ENCODE results near the gene PSMB7. TPM values are rescaled to one million over a fixed set of nuclear protein-coding genes. Genes with fewer than 3 reads are reported as not detected.

PSMB7 gene
- total RNA-seq, 4 donors from 2014 or later, result 74.7 to 181 (median 100) TPM

DNA sequence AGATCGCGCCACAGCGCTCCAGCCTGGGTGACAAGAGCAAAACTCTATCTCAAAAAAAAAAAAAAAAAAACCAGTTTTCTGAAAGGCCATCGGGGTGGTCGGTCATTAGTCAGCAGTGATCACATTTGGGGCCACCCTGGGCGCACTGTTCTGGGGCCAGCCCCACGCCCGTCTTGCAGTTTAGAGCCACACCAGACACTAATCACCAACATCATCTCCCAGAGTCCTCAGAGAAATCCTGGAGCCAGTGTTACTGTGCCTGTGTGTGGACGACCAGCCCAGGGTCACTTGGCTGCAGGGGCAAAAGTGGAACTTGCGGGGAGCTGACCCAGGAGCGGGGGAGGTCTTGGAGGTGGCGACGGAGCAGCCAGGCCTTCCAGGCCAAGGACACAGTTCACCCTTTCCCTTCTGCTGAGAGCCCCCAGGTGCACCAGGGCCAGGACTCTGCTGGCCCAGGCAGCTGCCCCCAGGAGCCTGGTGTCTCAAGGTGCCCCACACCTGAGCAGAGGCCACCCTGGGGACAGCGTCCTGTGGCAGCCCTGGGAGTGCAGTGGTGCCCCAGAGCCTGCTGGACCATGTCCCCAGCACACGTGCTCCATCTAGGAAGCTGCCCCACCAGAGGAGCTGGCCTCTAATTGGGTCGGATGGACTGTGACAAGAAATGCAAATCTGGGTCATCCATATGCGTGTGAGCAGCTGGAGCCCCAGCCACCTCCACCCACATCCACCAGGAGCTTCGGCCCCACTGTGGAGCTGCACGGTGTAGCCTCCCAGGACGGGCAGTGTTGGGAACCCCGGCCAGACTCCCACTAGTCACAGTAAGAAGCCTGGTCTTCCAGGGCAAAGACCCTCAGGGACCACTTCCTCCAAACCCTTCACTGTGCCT is 106.4 kb downstream of the PSMB7 start:
- TF ChIP-seq EP300 (IDR thresholded peaks at IDR 0.05) (no peak), POLR2A (IDR thresholded peaks at IDR 0.05) (no peak)
- TF ChIP-seq, protein P1, sequence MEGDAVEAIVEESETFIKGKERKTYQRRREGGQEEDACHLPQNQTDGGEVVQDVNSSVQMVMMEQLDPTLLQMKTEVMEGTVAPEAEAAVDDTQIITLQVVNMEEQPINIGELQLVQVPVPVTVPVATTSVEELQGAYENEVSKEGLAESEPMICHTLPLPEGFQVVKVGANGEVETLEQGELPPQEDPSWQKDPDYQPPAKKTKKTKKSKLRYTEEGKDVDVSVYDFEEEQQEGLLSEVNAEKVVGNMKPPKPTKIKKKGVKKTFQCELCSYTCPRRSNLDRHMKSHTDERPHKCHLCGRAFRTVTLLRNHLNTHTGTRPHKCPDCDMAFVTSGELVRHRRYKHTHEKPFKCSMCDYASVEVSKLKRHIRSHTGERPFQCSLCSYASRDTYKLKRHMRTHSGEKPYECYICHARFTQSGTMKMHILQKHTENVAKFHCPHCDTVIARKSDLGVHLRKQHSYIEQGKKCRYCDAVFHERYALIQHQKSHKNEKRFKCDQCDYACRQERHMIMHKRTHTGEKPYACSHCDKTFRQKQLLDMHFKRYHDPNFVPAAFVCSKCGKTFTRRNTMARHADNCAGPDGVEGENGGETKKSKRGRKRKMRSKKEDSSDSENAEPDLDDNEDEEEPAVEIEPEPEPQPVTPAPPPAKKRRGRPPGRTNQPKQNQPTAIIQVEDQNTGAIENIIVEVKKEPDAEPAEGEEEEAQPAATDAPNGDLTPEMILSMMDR (IDR thresholded peaks at IDR 0.05), result no peak
- WGBS, 2 donors, result 81% methylated on average over 17 to 21 of the region's 21 CpGs
- no peak for DNase-seq (ENCODE audit: low spot score in 2 of 2)
- Histone ChIP-seq H3K4me3 (no peak overlapping the region), H3K9me3 (no peaks in the 10 kb centered on the region), H3K27me3 (no peaks in the 10 kb centered on the region), H3K36me3 (peaks cover 0 to 51% (median 0%) of the 10 kb centered on the region in 3 donors), H3K27ac (peak overlapping the region; percentile 54 to 97 (median 76)), H3K4me1 (peaks cover 0 to 46% (median 14%) of the 10 kb centered on the region in 4 donors)

DNA sequence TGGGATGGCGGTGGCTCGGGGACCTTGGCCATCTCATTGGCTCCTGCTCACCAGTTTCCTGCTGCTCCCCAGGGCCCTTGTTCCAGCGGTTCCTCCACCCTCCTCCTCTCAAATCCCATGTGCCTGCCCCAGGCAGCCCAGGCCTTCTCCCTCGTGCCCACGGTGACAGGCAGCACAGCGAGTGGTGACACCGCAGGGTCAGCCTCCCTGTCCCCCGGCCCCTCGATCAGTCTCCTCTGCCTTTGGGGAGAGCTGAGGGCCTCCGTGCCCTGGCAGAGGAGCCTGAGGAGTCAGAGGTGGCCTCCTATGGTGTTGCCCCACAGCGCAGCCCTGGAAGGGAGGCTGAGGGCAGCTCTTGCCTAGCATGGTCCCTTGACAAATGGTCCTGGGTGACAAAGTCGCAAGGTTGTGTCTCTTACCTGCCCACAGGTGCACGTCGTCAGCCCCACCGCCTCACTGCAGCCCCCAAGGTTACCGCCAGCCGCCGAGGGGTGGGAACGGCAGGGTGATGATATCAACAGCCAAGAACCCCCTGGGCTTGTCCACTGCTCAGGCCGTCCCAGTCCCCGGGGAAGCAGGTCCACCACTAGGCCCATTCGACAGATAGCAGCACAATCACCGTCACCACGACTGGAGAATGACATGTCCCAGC is 107.7 kb downstream of the PSMB7 start:
- DNase-seq (ENCODE audit: low spot score in 2 of 2), result no peak
- TF ChIP-seq POLR2A (IDR thresholded peaks at IDR 0.05) (no peak), EP300 (IDR thresholded peaks at IDR 0.05) (no peak)
- TF ChIP-seq, protein P1 (IDR thresholded peaks at IDR 0.05), result no peak
- Histone ChIP-seq H3K36me3 (peaks cover 0 to 51% (median 0%) of the 10 kb centered on the region in 3 donors), H3K4me3 (no peak overlapping the region), H3K9me3 (no peaks in the 10 kb centered on the region), H3K27ac (peak overlapping the region in 3 of 4 donors; percentile 50 to 97 (median 89)), H3K4me1 (peaks cover 0 to 59% (median 14%) of the 10 kb centered on the region in 4 donors), H3K27me3 (no peaks in the 10 kb centered on the region)
- 77 to 78% methylated on average over 21 to 24 of the region's 24 CpGs for WGBS, 2 donors

DNA sequence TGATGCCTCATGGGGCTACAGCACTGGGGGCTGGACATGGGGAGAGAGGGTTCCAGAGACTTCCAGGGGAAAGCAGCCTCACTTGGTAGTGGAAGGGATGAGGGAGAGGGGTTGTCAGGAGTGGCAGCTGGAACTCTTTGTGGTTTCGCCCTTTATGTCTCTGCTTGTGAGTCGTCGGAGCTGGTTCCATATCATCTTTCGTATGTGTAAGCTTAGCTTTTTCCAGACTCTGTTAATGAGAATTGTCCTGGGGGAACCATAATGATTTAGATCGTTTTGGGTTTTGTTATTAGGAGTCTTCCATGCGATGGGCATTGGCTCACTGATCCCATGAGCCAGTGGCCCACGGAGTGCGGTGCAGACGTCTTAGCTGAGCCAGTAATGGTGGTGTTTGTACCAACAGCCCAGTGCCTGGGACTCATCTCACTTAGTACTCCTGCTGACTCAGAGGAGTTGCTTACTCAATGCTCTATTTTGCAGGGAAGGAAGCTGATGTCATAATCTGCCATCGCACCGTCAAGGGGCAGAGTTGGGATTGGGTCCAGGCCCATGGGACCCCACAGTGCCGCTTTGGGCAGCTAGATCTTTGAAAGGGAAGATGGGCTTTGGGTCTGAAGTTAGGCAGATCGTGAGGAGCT is 109.0 kb downstream of the PSMB7 start:
- H3K27me3 ChIP-seq, result no peaks in the 10 kb centered on the region
- peaks cover 0 to 69% (median 14%) of the 10 kb centered on the region in 4 donors for H3K4me1 ChIP-seq
- no peak for DNase-seq (ENCODE audit: low spot score in 2 of 2)
- peak overlapping the region; percentile 25 to 97 (median 74) for H3K27ac ChIP-seq
- no peaks in the 10 kb centered on the region for H3K9me3 ChIP-seq
- WGBS, 2 donors, result 65 to 67% methylated on average over 13 of the region's 13 CpGs
- peaks cover 0 to 49% (median 0%) of the 10 kb centered on the region in 3 donors for H3K36me3 ChIP-seq
- H3K4me3 ChIP-seq, result no peak overlapping the region
- TF ChIP-seq, protein P1 (IDR thresholded peaks at IDR 0.05), result no peak
- TF ChIP-seq POLR2A (IDR thresholded peaks at IDR 0.05) (no peak), EP300 (IDR thresholded peaks at IDR 0.05) (no peak)

DNA sequence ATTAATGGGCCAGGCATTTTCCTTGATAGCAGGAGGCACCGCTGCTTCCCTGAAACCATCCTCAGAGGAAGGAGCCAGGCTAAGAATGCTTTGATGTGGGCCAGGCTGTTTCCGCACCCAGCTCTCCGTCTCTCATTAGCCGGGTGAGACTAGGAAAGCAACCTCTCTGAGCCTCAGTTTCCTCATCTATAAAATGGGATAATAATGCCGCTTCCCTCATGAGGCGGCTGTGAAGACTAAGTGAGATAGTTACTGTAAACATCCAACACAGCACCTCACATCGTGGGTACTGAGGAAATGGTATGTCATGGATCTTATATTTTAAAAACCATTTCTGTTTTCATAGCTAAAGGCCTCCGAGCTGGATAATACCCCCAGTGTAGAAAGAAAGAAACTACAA is 111.0 kb downstream of the PSMB7 start:
- Histone ChIP-seq H3K4me3 (no peak overlapping the region), H3K9me3 (no peaks in the 10 kb centered on the region), H3K4me1 (peaks cover 0 to 85% (median 22%) of the 10 kb centered on the region in 4 donors), H3K27me3 (no peaks in the 10 kb centered on the region), H3K27ac (peak overlapping the region in 2 of 4 donors; percentile 46 to 97), H3K36me3 (peaks cover 0 to 40% (median 0%) of the 10 kb centered on the region in 3 donors)
- DNase-seq (ENCODE audit: low spot score in 2 of 2), result no peak
- TF ChIP-seq, protein P1 (IDR thresholded peaks at IDR 0.05), result no peak
- TF ChIP-seq POLR2A (IDR thresholded peaks at IDR 0.05), result no peak
- TF ChIP-seq EP300 (IDR thresholded peaks at IDR 0.05), result no peak
- 85 to 91% methylated on average over 8 of the region's 8 CpGs for WGBS, 2 donors
